H1 (cell line): Measurements from ENCODE around the gene VIPR2. TPM values are rescaled to one million over a fixed set of nuclear protein-coding genes. Genes with fewer than 3 reads are reported as not detected.

ENCODE experiments used
- CTCF ChIA-PET: fragments of 300-600 bp; sonication (Branson Sonifier 250); formaldehyde crosslinking; loops from one replicate; lab custom pipeline; 2021; ENCODE audit not compliant: partially characterized antibody; lab: Charles Lee
- POLR2A ChIA-PET: fragments of 300-600 bp; sonication (Branson Sonifier 250); formaldehyde crosslinking; loops from one replicate; lab custom pipeline; 2021; ENCODE audit warnings: inconsistent platforms; ENCODE audit not compliant: partially characterized antibody; lab: Charles Lee
- DNase-seq, 2 experiments: peaks; one replicate each; pipeline versions ENCODE4 v3.0.0 to v3.0.0-alpha.2; 2010 to 2022; ENCODE audit warnings: low spot score in 2 of 2, low read depth in 1 of 2, mixed read lengths in 1 of 2
- FAIRE-seq: peaks from 2 replicates; lab custom pipeline; 2011; peaks lifted over from hg19 to GRCh38; lab: Jason Lieb, UNC
- H2AFZ ChIP-seq: 2 replicates; pipeline ENCODE4 v1.8.1; 2012; ENCODE audit warnings: low read length, inconsistent platforms
- H2AK5ac ChIP-seq: 2 replicates; pipeline ENCODE4 v1.6.1; 2013; ENCODE audit warnings: low read depth, low read length
- H2BK120ac ChIP-seq: replicated peaks from 2 replicates; pipeline ENCODE3; 2013; ENCODE audit warnings: low read depth, low read length, inconsistent platforms
- H2BK12ac ChIP-seq: 2 replicates; pipeline ENCODE4 v1.6.1; 2013; ENCODE audit warnings: low read depth, low read length
- H2BK15ac ChIP-seq: 2 replicates; pipeline ENCODE4 v1.6.1; 2013; ENCODE audit warnings: low read length
- H2BK20ac ChIP-seq: 2 replicates; pipeline ENCODE4 v1.6.1; 2013; ENCODE audit warnings: low read length
- H2BK5ac ChIP-seq: 2 replicates; pipeline ENCODE4 v1.6.1; 2013; ENCODE audit warnings: low read depth, low read length
- H3K14ac ChIP-seq: 2 replicates; pipeline ENCODE4 v1.6.1; 2013; ENCODE audit warnings: inconsistent platforms; ENCODE audit not compliant: insufficient read length
- H3K18ac ChIP-seq: 2 replicates; pipeline ENCODE4 v1.6.1; 2013; ENCODE audit warnings: low read length; ENCODE audit errors: extremely low read depth
- H3K23ac ChIP-seq: 2 replicates; pipeline ENCODE4 v1.6.1; 2013; ENCODE audit warnings: inconsistent platforms; ENCODE audit not compliant: insufficient read length
- H3K23me2 ChIP-seq: 2 replicates; pipeline ENCODE4 v1.6.1; 2013; ENCODE audit warnings: low read depth, low read length
- H3K27ac ChIP-seq: 2 replicates; pipeline ENCODE4 v1.6.1; 2011; ENCODE audit warnings: low read depth, low read length, inconsistent platforms
- H3K27me3 ChIP-seq, 4 experiments: replicated peaks in 1 of 4; 1 replicate in 1 of 4; 2 replicates in 3 of 4; pipeline versions ENCODE4 v1.6.1 to v1.8.1; 2011 to 2013; ENCODE audit warnings: low read length in 3 of 4, mild to moderate bottlenecking in 3 of 4, inconsistent platforms in 2 of 4, mixed read lengths in 2 of 4, moderate library complexity in 1 of 4; ENCODE audit not compliant: control insufficient read depth in 3 of 4, insufficient read depth in 3 of 4; ENCODE audit errors: extremely low read depth in 1 of 4
- H3K36me3 ChIP-seq, 4 experiments: 2 replicates each; pipeline versions ENCODE4 v1.6.1 to v1.8.1; 2011 to 2013; ENCODE audit warnings: mild to moderate bottlenecking in 4 of 4, low read length in 3 of 4, moderate library complexity in 2 of 4, control low read depth in 1 of 4, inconsistent platforms in 1 of 4; ENCODE audit not compliant: insufficient read depth in 4 of 4, control insufficient read depth in 2 of 4
- H3K4ac ChIP-seq: replicated peaks from 2 replicates; pipeline ENCODE3; 2013; ENCODE audit warnings: low read length, low read depth, mixed read lengths, inconsistent platforms; ENCODE audit not compliant: insufficient read length
- H3K4me1 ChIP-seq, 4 experiments: replicated peaks in 1 of 4; 1 replicate in 1 of 4; 2 replicates in 3 of 4; pipeline versions ENCODE4 v1.6.1 to v1.8.1; 2011 to 2013; ENCODE audit warnings: low read length in 3 of 4, inconsistent platforms in 2 of 4, mixed read lengths in 1 of 4; ENCODE audit not compliant: insufficient read depth in 4 of 4, control insufficient read depth in 3 of 4
- H3K4me2 ChIP-seq, 2 experiments: 2 replicates each; pipeline versions ENCODE4 v1.6.1 to v1.8.1; 2011 to 2013; ENCODE audit warnings: low read depth in 2 of 2, low read length in 2 of 2, control low read depth in 1 of 2, inconsistent platforms in 1 of 2, mild to moderate bottlenecking in 1 of 2; ENCODE audit not compliant: insufficient read depth in 1 of 2
- H3K4me3 ChIP-seq, 4 experiments: fragments of 200-600, 300-600 bp in 1 of 4; sonication (generic), shearing (Covaris generic), sonication (Bioruptor Twin) in 1 of 4; 2 replicates each; pipeline versions ENCODE4 v1.5.1 to v1.8.1; 2011 to 2016; ENCODE audit warnings: low read length in 4 of 4, low read depth in 3 of 4, control low read depth in 2 of 4, inconsistent platforms in 2 of 4, mild to moderate bottlenecking in 2 of 4, mixed read lengths in 1 of 4, moderate library complexity in 1 of 4; ENCODE audit not compliant: insufficient read depth in 2 of 4; ENCODE audit errors: extremely low read depth in 1 of 4
- H3K56ac ChIP-seq: replicated peaks from 2 replicates; pipeline ENCODE3; 2013; ENCODE audit warnings: low read depth, mild to moderate bottlenecking, mixed read lengths, low read length, inconsistent platforms; ENCODE audit not compliant: insufficient read length
- H3K79me1 ChIP-seq: 2 replicates; pipeline ENCODE4 v1.6.1; 2013; ENCODE audit warnings: low read depth, low read length, control low read depth
- H3K79me2 ChIP-seq, 2 experiments: 2 replicates each; pipeline versions ENCODE4 v1.6.1 to v1.8.1; 2012 to 2013; ENCODE audit warnings: low read length in 2 of 2, mild to moderate bottlenecking in 2 of 2, inconsistent platforms in 1 of 2; ENCODE audit not compliant: insufficient read depth in 2 of 2, control insufficient read depth in 1 of 2
- H3K9ac ChIP-seq, 4 experiments: replicated peaks in 1 of 4; 1 replicate in 1 of 4; 2 replicates in 3 of 4; pipeline versions ENCODE4 v1.6.1 to v1.8.1; 2011 to 2013; ENCODE audit warnings: low read depth in 3 of 4, low read length in 3 of 4, control low read depth in 2 of 4, mild to moderate bottlenecking in 2 of 4, moderate library complexity in 2 of 4, inconsistent platforms in 1 of 4; ENCODE audit errors: extremely low read depth in 1 of 4
- H3K9me3 ChIP-seq, 2 experiments: 2 replicates each; pipeline versions ENCODE4 v1.6.1 to v1.8.1; 2012 to 2013; ENCODE audit warnings: mild to moderate bottlenecking in 2 of 2, moderate library complexity in 2 of 2, control low read depth in 1 of 2, inconsistent platforms in 1 of 2, low read depth in 1 of 2, low read length in 1 of 2, mixed read lengths in 1 of 2; ENCODE audit not compliant: insufficient read depth in 2 of 2
- H4K20me1 ChIP-seq, 2 experiments: replicated peaks in 1 of 2; 2 replicates each; pipeline versions ENCODE3 to v1.8.1; 2011 to 2013; ENCODE audit warnings: inconsistent platforms in 2 of 2, low read length in 2 of 2, mild to moderate bottlenecking in 1 of 2; ENCODE audit not compliant: insufficient read depth in 2 of 2, control insufficient read depth in 1 of 2
- H4K5ac ChIP-seq: 2 replicates; pipeline ENCODE4 v1.6.1; 2013; ENCODE audit warnings: low read length, low read depth, mixed read lengths, inconsistent platforms; ENCODE audit not compliant: insufficient read length
- H4K8ac ChIP-seq: 2 replicates; pipeline ENCODE4 v1.8.0; 2013; ENCODE audit warnings: mild to moderate bottlenecking, moderate library complexity, low read length, inconsistent platforms; ENCODE audit not compliant: insufficient read depth; ENCODE audit errors: extremely low read depth
- H4K91ac ChIP-seq: replicated peaks from 2 replicates; pipeline ENCODE3; 2013; ENCODE audit warnings: low read length, mixed read lengths, inconsistent platforms; ENCODE audit not compliant: insufficient read length
- BCL11A ChIP-seq, 2 experiments: IDR thresholded peaks; one replicate each; pipeline ENCODE4 v1.6.1; 2011; ENCODE audit warnings: low read depth in 2 of 2, low read length in 2 of 2, mild to moderate bottlenecking in 2 of 2
- CHD2 ChIP-seq: IDR thresholded peaks from 2 replicates; pipeline ENCODE4 v1.6.1; 2012; ENCODE audit warnings: low read length, improper control_type of control experiment
- CTBP2 ChIP-seq: IDR thresholded peaks from 2 replicates; pipeline ENCODE4 v1.7.0; 2011; ENCODE audit warnings: borderline replicate concordance, mild to moderate bottlenecking, moderate library complexity, mixed read lengths, low read length; ENCODE audit not compliant: insufficient read depth, insufficient read length
- CTCF ChIP-seq, 3 experiments: IDR thresholded peaks; 1 replicate in 2 of 3; 2 replicates in 1 of 3; pipeline versions ENCODE4 v1.5.1 to v1.6.1; 2011; ENCODE audit warnings: low read length in 3 of 3, mild to moderate bottlenecking in 3 of 3, inconsistent platforms in 2 of 3, low read depth in 1 of 3, moderate library complexity in 1 of 3; ENCODE audit not compliant: insufficient read depth in 1 of 3; ENCODE audit errors: control extremely low read depth in 1 of 3
- EGR1 ChIP-seq: IDR thresholded peaks from 2 replicates; pipeline ENCODE4 v1.6.1; 2011; ENCODE audit warnings: low read depth, low read length, borderline replicate concordance
- MAFK ChIP-seq: IDR thresholded peaks from 2 replicates; pipeline ENCODE4 v1.6.1; 2012; ENCODE audit warnings: low read depth, mild to moderate bottlenecking, improper control_type of control experiment, low read length
- POLR2AphosphoS5 ChIP-seq: IDR thresholded peaks from 2 replicates; pipeline ENCODE4 v1.6.1; 2011; ENCODE audit warnings: low read depth, low read length
- SIRT6 ChIP-seq: IDR thresholded peaks from one replicate; pipeline ENCODE4 v1.7.1; 2012; ENCODE audit warnings: low read length, inconsistent platforms
- SP1 ChIP-seq: IDR thresholded peaks from 2 replicates; pipeline ENCODE4 v1.6.1; 2011; ENCODE audit warnings: low read depth, low read length
- WGBS, 2 experiments: shearing (Covaris generic) in 1 of 2; methylation state at CpG; one replicate each; pipeline versions ENCODE4 v1.1.6 to v1.1.7; 2013 to 2015; ENCODE audit warnings: low lambda C conversion rate in 2 of 2, mixed read lengths in 2 of 2, inconsistent platforms in 1 of 2, low coverage in 1 of 2, missing lambda C conversion rate in 1 of 2; ENCODE audit not compliant: insufficient replicate concordance in 2 of 2, insufficient coverage in 1 of 2, insufficient read length in 1 of 2; ENCODE audit errors: extremely low coverage in 1 of 2, missing lambda C conversion rate in 1 of 2; 5-methylcytosine and 5-hydroxymethylcytosine counted together
- polyA plus RNA-seq, 7 experiments: library from polyadenylated mRNA; depleted of rRNA in 3 of 7; stranded (reverse) in 5 of 7; unstranded in 2 of 7; fragments of >200 nt in 5 of 7; fragments of 200-250 nt in 2 of 7; gene quantifications; 1 replicate in 5 of 7; 2 replicates in 1 of 7; 4 replicates in 1 of 7; pipeline versions ENCODE4 v1.2.1 to v1.2.3, GENCODE V29; 2011 to 2013; ENCODE audit warnings: missing spikeins in 2 of 7, mixed read lengths in 2 of 7
- total RNA-seq: library from RNA; stranded (reverse); fragmentation: NEBNext Ultra II Directional; extraction: Animal tissue kit (Norgen Biotek cat#: 25700); gene quantifications from 2 replicates; pipeline ENCODE4 v1.2.1, GENCODE V29; 2021

The VIPR2 gene
- total and polyA plus RNA-seq, 2 of the 8 experiments (the other 6 are each of a cell fraction or from before 2014, with no cell fraction given) = 2.4 to 6.3 TPM

DNA sequence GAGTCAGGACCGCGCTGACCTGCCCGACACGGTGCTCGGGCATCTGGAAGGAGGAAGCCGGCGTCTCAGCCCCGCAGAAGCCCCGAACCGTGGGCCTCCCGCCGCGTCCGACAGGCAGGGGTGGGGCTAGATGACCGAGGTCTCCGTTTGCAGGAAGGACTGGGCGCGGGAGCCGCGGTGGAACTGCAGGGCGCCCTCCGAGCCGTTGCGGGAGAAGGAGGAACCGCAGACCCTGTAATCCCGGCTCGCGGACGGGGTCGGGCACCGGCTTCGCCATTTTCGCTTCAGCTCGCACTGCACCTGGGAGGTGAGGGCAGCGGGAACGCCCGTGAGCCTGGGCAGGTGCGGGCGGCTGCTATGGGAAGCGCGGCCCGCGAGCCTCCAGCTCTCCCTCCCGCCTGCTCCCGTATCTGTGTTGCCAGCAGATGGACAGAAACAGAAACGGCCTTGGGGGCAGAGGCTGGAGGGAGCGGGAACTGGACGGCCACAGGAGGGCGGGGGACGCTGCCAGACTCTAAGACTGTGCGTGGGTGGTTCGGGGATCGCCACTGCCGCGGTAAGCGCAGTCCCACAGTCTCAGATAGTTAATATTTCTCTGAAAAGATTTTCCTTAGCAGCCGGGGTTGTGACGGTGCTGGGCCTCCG lies 114.1 kb downstream of the VIPR2 start:
- POLR2A ChIA-PET = interaction anchor here (1.4 to 2.2 kb wide), 3 partner anchors 9 to 112 kb away, joined by 4 to 7 read pairs (median 5); no protein-coding TSS in a partner anchor
- FAIRE-seq = no peak
- TF ChIP-seq CHD2 (no peak), POLR2AphosphoS5 (peak; percentile 62; the same call in 1 of the 2 replicates), MAFK (no peak), BCL11A (IDR thresholded peaks at IDR 0.05; ENCODE audit: low read depth in 2 of 2, low read length in 2 of 2) (no peak), CTCF (IDR thresholded peaks at IDR 0.05; ENCODE audit: control extremely low read depth in 1 of 3, insufficient read depth in 1 of 3, low read depth in 1 of 3, low read length in 3 of 3) (peak in 2 of 3 experiments; percentile 47 to 50; a peak in 3 of 4 replicates), EGR1 (0 out of 2 replicates have a peak, but pooled peaks have one; percentile 38), CTBP2 (no peak), SP1 (no peak), SIRT6 (no peak)

More for the DNA sequence above, 114.1 kb downstream of the VIPR2 start:
- no peaks in the 10 kb centered on the region for H3K79me1 ChIP-seq
- peak overlapping the region; percentile 26; the same call in 1 of the 2 replicates for H4K8ac ChIP-seq
- H3K23ac ChIP-seq = no peak overlapping the region
- peak overlapping the region; percentile 50 to 74 (median 64) for H3K4me3 ChIP-seq
- no peak overlapping the region for H3K27ac ChIP-seq
- H3K4me1 ChIP-seq = peaks cover 0 to 20% (median 13%) of the 10 kb centered on the region in 4 experiments; a peak in 6 of 7 replicates
- no peaks in the 10 kb centered on the region for H4K20me1 ChIP-seq
- DNase-seq = peak; percentile 27 to 87
- CTCF ChIA-PET = interaction anchor here (0.6 to 4.0 kb wide), 9 partner anchors 9 to 321 kb away, joined by 3 to 15 read pairs (median 5); no protein-coding TSS in a partner anchor
- peak overlapping the region; percentile 63; the same call in 1 of the 2 replicates for H2AFZ ChIP-seq
- H3K9ac ChIP-seq = peak overlapping the region in 3 of 4 experiments; percentile 25 to 29 (median 29); a peak in 5 of 7 replicates
- peak overlapping the region; percentile 69 for H4K91ac ChIP-seq
- H4K5ac ChIP-seq = no peak overlapping the region
- no peaks in the 10 kb centered on the region; a peak in 1 of 8 replicates for H3K36me3 ChIP-seq
- no peak overlapping the region for H2BK15ac ChIP-seq
- H3K18ac ChIP-seq = peak overlapping the region; percentile 95
- no peaks in the 10 kb centered on the region for H3K79me2 ChIP-seq
- H3K27me3 ChIP-seq = peaks cover 0 to 3% (median 2%) of the 10 kb centered on the region in 4 experiments; a peak in 3 of 7 replicates
- peak overlapping the region; percentile 33 for H3K56ac ChIP-seq
- H2BK5ac ChIP-seq = peak overlapping the region; percentile 52; the same call in 1 of the 2 replicates
- H2BK12ac ChIP-seq = no peak overlapping the region; the same call in 1 of the 2 replicates
- WGBS, 2 experiments = 5% methylated on average over 46 of the region's 59 CpGs; no CpG with 5 or more reads in 1 of the 2 experiments
- no peak overlapping the region for H2AK5ac ChIP-seq
- no peaks in the 10 kb centered on the region for H3K9me3 ChIP-seq
- no peak overlapping the region for H2BK120ac ChIP-seq
- H2BK20ac ChIP-seq = peak overlapping the region; percentile 80; the same call in 1 of the 2 replicates
- H3K23me2 ChIP-seq = peaks cover 11% of the 10 kb centered on the region; the same call in 1 of the 2 replicates
- H3K14ac ChIP-seq = no peak overlapping the region
- peak overlapping the region; percentile 64 to 90 for H3K4me2 ChIP-seq
- no peak overlapping the region for H3K4ac ChIP-seq
